PFSK-1 (cell line): ENCODE measurements around the gene C16orf74.

Experiments used
- POLR2AphosphoS5 ChIP-seq: IDR thresholded peaks from 2 replicates; pipeline ENCODE4 v1.6.1; 2012; ENCODE audit warnings: low read depth, mild to moderate bottlenecking, control low read depth, low read length, moderate library complexity
- REST ChIP-seq, 2 experiments: IDR thresholded peaks; 2 replicates each; pipeline versions ENCODE4 v1.6.1 to v1.8.0; 2011 to 2012; ENCODE audit warnings: low read depth in 2 of 2, low read length in 2 of 2, control low read depth in 1 of 2, inconsistent platforms in 1 of 2, mild to moderate bottlenecking in 1 of 2, moderate library complexity in 1 of 2; ENCODE audit not compliant: insufficient read depth in 1 of 2
- SIN3A ChIP-seq: IDR thresholded peaks from 2 replicates; pipeline ENCODE4 v1.6.1; 2012; ENCODE audit warnings: mild to moderate bottlenecking, low read length, moderate library complexity, borderline replicate concordance; ENCODE audit not compliant: insufficient read depth
- TAF1 ChIP-seq: IDR thresholded peaks from 2 replicates; pipeline ENCODE4 v1.6.1; 2012; ENCODE audit warnings: low read length, control low read depth, borderline replicate concordance; ENCODE audit not compliant: insufficient read depth

- no peak for TF ChIP-seq POLR2AphosphoS5
- no peak for TF ChIP-seq TAF1
- TF ChIP-seq SIN3A, result no peak
- no peak for TF ChIP-seq REST (IDR thresholded peaks at IDR 0.05; ENCODE audit: insufficient read depth in 1 of 2, low read depth in 2 of 2, low read length in 2 of 2)
These were observed 69.6 kb downstream of the C16orf74 start for GRCh38 chr16:85681255-85681654.
